Vagina (tissue), 2 donors: ENCODE data around the gene HECW1. TPM values are rescaled to one million over a fixed set of nuclear protein-coding genes. Genes with fewer than 3 reads are reported as not detected.
"Not testable (repeated sequence)": the region's sequence is repeated elsewhere in the genome, so short reads cannot be mapped to it uniquely, and the experiment has no call there.

Experiments used
- DNase-seq, 2 donors: peaks; one replicate each; pipeline ENCODE4 v3.0.0-alpha.2; 2017; ENCODE audit errors: extremely low spot score in 2 of 2
- H3K27ac ChIP-seq: fragments of 200-600 bp; sonication (generic); one replicate; pipeline ENCODE4 v1.5.1; 2019
- H3K27me3 ChIP-seq: fragments of 200-600 bp; sonication (generic); one replicate; pipeline ENCODE4 v1.5.1; 2019
- H3K36me3 ChIP-seq, 2 donors: fragments of 200-600 bp; sonication (generic); one replicate each; pipeline ENCODE4 v1.5.1; 2017 to 2019
- H3K4me1 ChIP-seq: fragments of 200-600 bp; sonication (generic); one replicate; pipeline ENCODE4 v1.5.1; 2019
- H3K4me3 ChIP-seq, 2 donors: fragments of 200-600 bp; sonication (generic); 1 replicate in 1 of 2; 2 replicates in 1 of 2; pipeline ENCODE4 v1.5.1; 2016 to 2019
- H3K9me3 ChIP-seq: fragments of 200-600 bp; sonication (generic); one replicate; pipeline ENCODE4 v1.5.1; 2019
- POLR2A ChIP-seq, 2 donors: fragments of 450-650 bp; IDR thresholded peaks; one replicate each; pipeline ENCODE4 v1.6.1; 2017; ENCODE audit warnings: antibody characterized with exemption in 2 of 2, mild to moderate bottlenecking in 2 of 2, moderate library complexity in 2 of 2
- POLR2AphosphoS5 ChIP-seq, 2 donors: sonication (generic); formaldehyde crosslinking; IDR thresholded peaks; one replicate each; pipeline ENCODE4 v1.9.0; 2017; ENCODE audit warnings: antibody characterized with exemption in 2 of 2, mild to moderate bottlenecking in 2 of 2, low read depth in 1 of 2; ENCODE audit not compliant: insufficient read depth in 1 of 2
- intact Hi-C: fragments of 100-400 bp; cut with DNase I; formaldehyde crosslinking; loops from one replicate; pipeline ENCODE4 v1.15.1; 2023
- total RNA-seq: library from RNA; depleted of rRNA; stranded (reverse); fragments of >200 nt; gene quantifications from one replicate; pipeline ENCODE4 v1.2.3, GENCODE V29; 2016
- TF ChIP-seq, protein P1 (sequence below), 3 experiments: fragments of 450-650 bp in 2 of 3; fragments of 200-600 bp in 1 of 3; sonication (generic) in 1 of 3; IDR thresholded peaks; one replicate each; pipeline ENCODE4 v1.5.1; 2017 to 2019; ENCODE audit warnings: antibody characterized with exemption in 3 of 3, mild to moderate bottlenecking in 2 of 3, moderate library complexity in 2 of 3

The HECW1 gene
- total RNA-seq, 1 donor from 2014 or later: 2.5 TPM

GRCh38 chr7:43212921-43213320 lies 100.5 kb downstream of the HECW1 start:
- Histone ChIP-seq H3K4me3 (no peak overlapping the region), H3K27me3 (no peaks in the 10 kb centered on the region), H3K9me3 (no peaks in the 10 kb centered on the region), H3K27ac (no peak overlapping the region), H3K4me1 (no peaks in the 10 kb centered on the region), H3K36me3 (no peaks in the 10 kb centered on the region)
- intact Hi-C loops: no loop called here
- TF ChIP-seq, protein P1, sequence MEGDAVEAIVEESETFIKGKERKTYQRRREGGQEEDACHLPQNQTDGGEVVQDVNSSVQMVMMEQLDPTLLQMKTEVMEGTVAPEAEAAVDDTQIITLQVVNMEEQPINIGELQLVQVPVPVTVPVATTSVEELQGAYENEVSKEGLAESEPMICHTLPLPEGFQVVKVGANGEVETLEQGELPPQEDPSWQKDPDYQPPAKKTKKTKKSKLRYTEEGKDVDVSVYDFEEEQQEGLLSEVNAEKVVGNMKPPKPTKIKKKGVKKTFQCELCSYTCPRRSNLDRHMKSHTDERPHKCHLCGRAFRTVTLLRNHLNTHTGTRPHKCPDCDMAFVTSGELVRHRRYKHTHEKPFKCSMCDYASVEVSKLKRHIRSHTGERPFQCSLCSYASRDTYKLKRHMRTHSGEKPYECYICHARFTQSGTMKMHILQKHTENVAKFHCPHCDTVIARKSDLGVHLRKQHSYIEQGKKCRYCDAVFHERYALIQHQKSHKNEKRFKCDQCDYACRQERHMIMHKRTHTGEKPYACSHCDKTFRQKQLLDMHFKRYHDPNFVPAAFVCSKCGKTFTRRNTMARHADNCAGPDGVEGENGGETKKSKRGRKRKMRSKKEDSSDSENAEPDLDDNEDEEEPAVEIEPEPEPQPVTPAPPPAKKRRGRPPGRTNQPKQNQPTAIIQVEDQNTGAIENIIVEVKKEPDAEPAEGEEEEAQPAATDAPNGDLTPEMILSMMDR (IDR thresholded peaks at IDR 0.05): no peak
- no peak for TF ChIP-seq POLR2AphosphoS5 (IDR thresholded peaks at IDR 0.05; ENCODE audit: insufficient read depth in 1 of 2, low read depth in 1 of 2)
- TF ChIP-seq POLR2A (IDR thresholded peaks at IDR 0.05): no peak
- DNase-seq: no peak

- Histone ChIP-seq H3K36me3 (no peaks in the 10 kb centered on the region), H3K9me3 (no peaks in the 10 kb centered on the region), H3K27me3 (no peaks in the 10 kb centered on the region), H3K4me1 (no peaks in the 10 kb centered on the region), H3K27ac (no peak overlapping the region), H3K4me3 (no peak overlapping the region)
- DNase-seq: no peak
- TF ChIP-seq POLR2AphosphoS5 (IDR thresholded peaks at IDR 0.05; ENCODE audit: insufficient read depth in 1 of 2, low read depth in 1 of 2) (no peak), POLR2A (IDR thresholded peaks at IDR 0.05) (no peak)
- TF ChIP-seq, protein P1 (IDR thresholded peaks at IDR 0.05): no peak
- intact Hi-C loops: no loop called here
Observed at GRCh38 chr7:43215061-43215460, 102.6 kb downstream of the HECW1 start.

DNA sequence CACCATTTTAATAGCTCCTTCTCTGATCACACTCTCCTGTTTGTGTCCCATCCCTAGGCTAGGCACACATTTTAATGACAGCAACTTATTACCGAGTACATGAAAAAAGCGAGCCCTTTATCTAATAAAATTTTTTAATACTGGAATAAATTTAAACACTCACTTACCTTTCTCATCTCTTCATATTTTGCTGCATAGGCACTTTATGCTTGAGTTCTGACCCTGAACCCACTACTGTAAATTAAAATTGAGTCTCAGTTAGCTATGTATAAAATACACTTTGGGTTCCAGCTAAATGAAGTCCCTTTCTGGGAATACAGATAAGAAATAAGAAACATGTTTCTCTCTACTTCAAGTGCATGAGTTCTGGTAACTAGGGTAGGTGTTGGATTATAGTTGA lies 104.6 kb downstream of the HECW1 start:
- H3K4me1 ChIP-seq: no peaks in the 10 kb centered on the region
- TF ChIP-seq, protein P1 (IDR thresholded peaks at IDR 0.05): no peak
- no peak for TF ChIP-seq POLR2A (IDR thresholded peaks at IDR 0.05)
- TF ChIP-seq POLR2AphosphoS5 (IDR thresholded peaks at IDR 0.05; ENCODE audit: insufficient read depth in 1 of 2, low read depth in 1 of 2): no peak
- H3K27me3 ChIP-seq: no peaks in the 10 kb centered on the region
- H3K9me3 ChIP-seq: no peaks in the 10 kb centered on the region
- no peak overlapping the region for H3K4me3 ChIP-seq
- no peaks in the 10 kb centered on the region for H3K36me3 ChIP-seq
- H3K27ac ChIP-seq: no peak overlapping the region
- intact Hi-C loops: no loop called here
- no peak for DNase-seq

- intact Hi-C loops, H3K4me3 ChIP-seq, H3K27ac ChIP-seq, DNase-seq, H3K4me1 ChIP-seq, H3K27me3 ChIP-seq, H3K9me3 ChIP-seq, H3K36me3 ChIP-seq: not testable (repeated sequence)
Observed at GRCh38 chr7:43218901-43219300, 106.5 kb downstream of the HECW1 start.

GRCh38 chr7:43220250-43220649 lies 107.8 kb downstream of the HECW1 start:
- TF ChIP-seq POLR2AphosphoS5 (IDR thresholded peaks at IDR 0.05; ENCODE audit: insufficient read depth in 1 of 2, low read depth in 1 of 2) (no peak), POLR2A (IDR thresholded peaks at IDR 0.05) (no peak)
- TF ChIP-seq, protein P1 (IDR thresholded peaks at IDR 0.05): no peak
- no peak for DNase-seq
- H3K27ac ChIP-seq: no peak overlapping the region
- no peak overlapping the region for H3K4me3 ChIP-seq
- H3K4me1 ChIP-seq: no peaks in the 10 kb centered on the region
- H3K27me3 ChIP-seq: no peaks in the 10 kb centered on the region
- intact Hi-C loops: no loop called here
- no peaks in the 10 kb centered on the region for H3K36me3 ChIP-seq
- no peaks in the 10 kb centered on the region for H3K9me3 ChIP-seq

- intact Hi-C loops: no loop called here
- Histone ChIP-seq H3K4me1 (no peaks in the 10 kb centered on the region), H3K36me3 (no peaks in the 10 kb centered on the region), H3K27me3 (no peaks in the 10 kb centered on the region), H3K27ac (no peak overlapping the region), H3K9me3 (no peaks in the 10 kb centered on the region), H3K4me3 (no peak overlapping the region)
- no peak for DNase-seq
- no peak for TF ChIP-seq POLR2AphosphoS5 (IDR thresholded peaks at IDR 0.05; ENCODE audit: insufficient read depth in 1 of 2, low read depth in 1 of 2)
- TF ChIP-seq, protein P1 (IDR thresholded peaks at IDR 0.05): no peak
- no peak for TF ChIP-seq POLR2A (IDR thresholded peaks at IDR 0.05)
Observed at GRCh38 chr7:43220742-43221141, 108.3 kb downstream of the HECW1 start.
